AG04450 (cell line): ENCODE results near the gene RAI2. TPM values are rescaled to one million over a fixed set of nuclear protein-coding genes. Genes with fewer than 3 reads are reported as not detected.

Experiments
- CTCF ChIA-PET: fragments of 300-600, 350-600 bp; formaldehyde crosslinking; extraction: SDS; loops from one replicate; lab custom pipeline; 2022; ENCODE audit warnings: antibody characterized with exemption, inconsistent platforms; lab: Charles Lee
- POLR2A ChIA-PET: fragments of 350-600 bp; formaldehyde crosslinking; extraction: SDS; loops from one replicate; lab custom pipeline; 2021; ENCODE audit warnings: antibody characterized with exemption, inconsistent platforms; lab: Yijun Ruan, JAX
- DNase-seq: peaks from one replicate; pipeline ENCODE4 v3.0.0-alpha.2; 2011; ENCODE audit warnings: low read depth, low spot score
- H3K27ac ChIP-seq: one replicate; pipeline ENCODE4 v1.5.1; 2012; ENCODE audit warnings: low read depth, low read length, control low read depth
- H3K27me3 ChIP-seq: one replicate; pipeline ENCODE4 v1.6.0; 2012; ENCODE audit warnings: low read length; ENCODE audit not compliant: control insufficient read depth, insufficient read depth
- H3K4me3 ChIP-seq: 2 replicates; pipeline ENCODE4 v1.5.1; 2011; ENCODE audit warnings: mild to moderate bottlenecking, low read depth, low read length, control low read depth
- H3K9me3 ChIP-seq: 2 replicates; pipeline ENCODE4 v1.5.1; 2012; ENCODE audit warnings: low read length; ENCODE audit not compliant: control insufficient read depth, insufficient read depth
- polyA plus RNA-seq: library from polyadenylated mRNA; depleted of rRNA; stranded (reverse); fragments of >200 nt; gene quantifications from 2 replicates; pipeline ENCODE4 v1.2.3, GENCODE V29; 2011
- TF ChIP-seq, protein P1 (sequence below): IDR thresholded peaks from 2 replicates; pipeline ENCODE4 v1.5.1; 2011; ENCODE audit warnings: low read depth, low read length, control low read depth, inconsistent platforms

Gene RAI2
- polyA plus RNA-seq, 1 experiment, result not detected

DNA sequence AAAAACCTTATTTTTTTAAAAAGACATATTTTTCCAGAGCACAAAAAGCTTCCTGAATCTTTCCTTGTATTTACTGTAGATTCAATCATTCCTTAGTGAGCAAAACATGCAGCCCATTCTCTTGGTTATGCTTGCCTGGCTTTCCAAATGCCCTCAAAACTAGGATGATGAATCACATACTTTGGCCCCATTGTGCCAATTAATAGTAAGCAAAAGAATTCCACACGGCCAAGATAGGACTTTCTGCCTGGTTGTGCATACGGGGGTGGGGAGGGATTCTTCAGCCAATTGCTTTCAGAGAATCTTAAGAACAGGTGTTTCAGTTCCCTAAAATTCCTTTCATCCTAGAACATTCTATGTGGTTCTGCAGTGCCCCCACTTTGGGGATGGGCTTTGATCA lies 7.0 kb downstream of the RAI2 start:
- no peak for DNase-seq
- Histone ChIP-seq H3K9me3 (no peaks in the 10 kb centered on the region), H3K27ac (no peak overlapping the region), H3K4me3 (no peak overlapping the region), H3K27me3 (peaks cover 8% of the 10 kb centered on the region)
- TF ChIP-seq, protein P1, sequence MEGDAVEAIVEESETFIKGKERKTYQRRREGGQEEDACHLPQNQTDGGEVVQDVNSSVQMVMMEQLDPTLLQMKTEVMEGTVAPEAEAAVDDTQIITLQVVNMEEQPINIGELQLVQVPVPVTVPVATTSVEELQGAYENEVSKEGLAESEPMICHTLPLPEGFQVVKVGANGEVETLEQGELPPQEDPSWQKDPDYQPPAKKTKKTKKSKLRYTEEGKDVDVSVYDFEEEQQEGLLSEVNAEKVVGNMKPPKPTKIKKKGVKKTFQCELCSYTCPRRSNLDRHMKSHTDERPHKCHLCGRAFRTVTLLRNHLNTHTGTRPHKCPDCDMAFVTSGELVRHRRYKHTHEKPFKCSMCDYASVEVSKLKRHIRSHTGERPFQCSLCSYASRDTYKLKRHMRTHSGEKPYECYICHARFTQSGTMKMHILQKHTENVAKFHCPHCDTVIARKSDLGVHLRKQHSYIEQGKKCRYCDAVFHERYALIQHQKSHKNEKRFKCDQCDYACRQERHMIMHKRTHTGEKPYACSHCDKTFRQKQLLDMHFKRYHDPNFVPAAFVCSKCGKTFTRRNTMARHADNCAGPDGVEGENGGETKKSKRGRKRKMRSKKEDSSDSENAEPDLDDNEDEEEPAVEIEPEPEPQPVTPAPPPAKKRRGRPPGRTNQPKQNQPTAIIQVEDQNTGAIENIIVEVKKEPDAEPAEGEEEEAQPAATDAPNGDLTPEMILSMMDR, result no peak
- POLR2A ChIA-PET, result no interaction called here
- CTCF ChIA-PET, result no interaction called here

DNA sequence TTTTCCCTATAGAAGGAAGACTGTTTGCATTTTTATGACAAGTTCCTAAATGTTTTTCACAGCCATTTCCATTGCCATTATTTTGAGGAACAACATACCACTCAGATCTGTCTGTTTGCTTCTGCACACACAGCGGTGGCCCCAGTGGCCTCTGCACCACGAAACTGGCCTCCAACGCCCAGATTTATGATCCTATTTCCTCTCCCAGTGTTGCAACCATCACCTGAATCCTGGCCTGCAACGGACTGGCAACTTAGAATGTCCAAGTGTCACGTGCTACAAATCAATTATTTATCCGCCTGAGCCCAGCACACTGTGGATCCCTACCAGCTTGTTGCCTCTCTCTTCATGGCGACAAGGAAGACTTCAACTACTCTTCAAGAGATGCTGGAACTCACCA lies 9.2 kb downstream of the RAI2 start:
- Histone ChIP-seq H3K27me3 (no peaks in the 10 kb centered on the region), H3K27ac (no peak overlapping the region), H3K9me3 (no peaks in the 10 kb centered on the region), H3K4me3 (no peak overlapping the region)
- ChIA-PET POLR2A (no interaction called here), CTCF (no interaction called here)
- TF ChIP-seq, protein P1, result no peak
- DNase-seq, result no peak

DNA sequence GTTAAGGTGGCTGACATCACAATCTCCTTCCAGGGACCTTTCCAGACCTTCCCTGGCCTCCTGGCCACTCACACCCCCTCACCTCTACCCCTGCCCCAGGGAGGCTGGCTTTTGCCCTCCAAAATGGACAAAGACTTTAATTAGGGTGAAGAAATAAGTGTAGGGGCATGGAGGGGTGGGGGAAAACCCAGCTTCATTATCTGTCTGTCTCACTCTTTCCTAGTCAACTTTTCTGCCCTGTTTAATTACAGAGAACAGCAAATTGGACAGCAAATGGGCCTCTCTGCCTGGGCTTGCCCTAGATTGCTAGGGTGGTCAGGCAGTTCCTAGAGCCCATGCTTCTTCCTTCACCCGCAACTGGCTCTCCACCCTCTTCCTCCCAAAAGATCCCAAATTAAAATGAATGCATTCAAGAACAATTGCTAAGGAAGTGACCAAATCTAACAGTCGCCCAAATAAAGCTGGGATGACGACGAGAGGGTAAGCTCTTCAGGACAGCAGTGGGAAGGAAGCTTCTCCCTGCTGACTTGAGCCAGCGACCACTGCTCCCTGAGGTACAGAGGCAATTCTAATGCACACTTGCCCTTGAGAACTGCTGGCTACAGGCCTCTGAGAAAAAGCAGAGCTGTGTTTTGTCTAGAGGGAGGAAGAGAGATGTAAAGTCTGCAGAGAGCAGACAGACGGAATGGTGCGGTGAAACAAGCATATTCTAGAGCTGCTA lies 12.4 kb downstream of the RAI2 start:
- ChIA-PET POLR2A (no interaction called here), CTCF (no interaction called here)
- no peak for DNase-seq

DNA sequence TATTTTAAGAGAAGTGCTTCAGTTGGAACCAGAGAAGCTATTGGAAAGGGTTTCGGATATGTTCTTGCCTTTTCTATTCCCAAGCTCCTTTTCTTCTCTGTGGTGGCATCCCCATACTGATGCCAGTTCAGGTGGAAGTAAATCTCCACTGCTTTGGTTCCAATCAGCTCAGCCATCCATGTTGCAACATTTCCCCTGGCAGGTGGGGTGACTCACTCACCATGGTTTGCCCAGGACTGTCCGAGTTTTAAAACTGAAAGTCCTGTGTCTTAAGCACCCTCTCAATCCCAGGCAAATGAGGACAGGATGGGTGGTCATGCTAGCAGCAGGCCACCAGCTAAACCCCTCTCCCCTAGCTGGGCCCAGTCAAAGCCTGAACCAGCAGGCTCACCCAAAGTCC lies 15.1 kb downstream of the RAI2 start:
- POLR2A ChIA-PET, result no interaction called here
- TF ChIP-seq, protein P1, result no peak
- CTCF ChIA-PET, result no interaction called here
- Histone ChIP-seq H3K4me3 (no peak overlapping the region), H3K27ac (no peak overlapping the region), H3K27me3 (no peaks in the 10 kb centered on the region), H3K9me3 (no peaks in the 10 kb centered on the region)
- no peak for DNase-seq

More for the DNA sequence above, 12.4 kb downstream of the RAI2 start:
- Histone ChIP-seq H3K9me3 (no peaks in the 10 kb centered on the region), H3K4me3 (no peak overlapping the region), H3K27ac (no peak overlapping the region), H3K27me3 (no peaks in the 10 kb centered on the region)
- TF ChIP-seq, protein P1, result no peak

DNA sequence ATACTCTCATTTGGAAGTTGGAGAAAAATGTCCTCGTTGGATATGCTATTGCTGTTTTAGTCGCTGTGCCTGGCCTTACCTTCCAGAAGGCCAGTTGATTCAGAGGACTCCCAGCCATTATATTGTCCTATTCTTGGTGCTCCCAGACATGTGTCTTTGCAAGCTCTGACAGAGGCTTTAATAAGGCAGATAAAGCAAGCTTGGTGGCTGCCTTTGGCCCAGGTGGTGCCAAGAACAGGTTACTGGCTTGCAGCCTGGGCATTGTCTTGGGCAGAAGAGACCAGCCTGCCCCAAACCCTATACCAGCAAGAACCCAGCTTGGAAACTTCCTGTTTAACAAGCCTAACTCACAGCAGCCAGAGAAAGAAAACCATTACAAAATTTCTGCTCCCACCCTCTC lies 16.9 kb downstream of the RAI2 start:
- DNase-seq, result no peak
- Histone ChIP-seq H3K27ac (no peak overlapping the region), H3K27me3 (no peaks in the 10 kb centered on the region), H3K4me3 (no peak overlapping the region), H3K9me3 (no peaks in the 10 kb centered on the region)
- ChIA-PET POLR2A (no interaction called here), CTCF (no interaction called here)
- TF ChIP-seq, protein P1, result no peak
